CD4-positive, alpha-beta T cell (primary cell): ENCODE data around the gene NAV2. TPM values are rescaled to one million over a fixed set of nuclear protein-coding genes. Genes with fewer than 3 reads are reported as not detected.

Source experiments
- ATAC-seq: fragments of 200-7000 bp; cut with Tn5 transposase; one replicate; pipeline ENCODE4 v1.10.0; 2022; ENCODE audit warnings: mild to moderate bottlenecking; ENCODE audit not compliant: poor library complexity
- CTCF ChIA-PET: fragments of 350-600 bp; sonication (Branson Sonifier 250); formaldehyde crosslinking; loops from one replicate; lab custom pipeline; 2021; ENCODE audit warnings: antibody characterized with exemption, inconsistent platforms; lab: Charles Lee
- POLR2A ChIA-PET: fragments of 350-600 bp; sonication (Branson Sonifier 250); formaldehyde crosslinking; loops from one replicate; lab custom pipeline; 2021; ENCODE audit warnings: antibody characterized with exemption, inconsistent platforms; lab: Charles Lee
- DNase-seq, 14 experiments: peaks; one replicate each; pipeline ENCODE4 v3.0.0-alpha.2; 2013 to 2020; ENCODE audit warnings: mixed read lengths in 2 of 14
- H3K27ac ChIP-seq, 2 donors: one replicate each; pipeline versions ENCODE4 v1.5.1 to v1.7.0; 2013; ENCODE audit warnings: low read length in 2 of 2, low read depth in 1 of 2, mild to moderate bottlenecking in 1 of 2
- H3K27me3 ChIP-seq, 2 experiments: 1 replicate in 1 of 2; 2 replicates in 1 of 2; pipeline versions ENCODE4 v1.6.1 to v1.7.0; 2013; ENCODE audit warnings: low read length in 2 of 2, control low read depth in 1 of 2, mild to moderate bottlenecking in 1 of 2, moderate library complexity in 1 of 2; ENCODE audit not compliant: insufficient read depth in 2 of 2, control insufficient read depth in 1 of 2
- H3K36me3 ChIP-seq: one replicate; pipeline ENCODE4 v1.6.1; 2013; ENCODE audit warnings: low read length, control low read depth; ENCODE audit not compliant: insufficient read depth
- H3K4me1 ChIP-seq: one replicate; pipeline ENCODE4 v1.6.1; 2013; ENCODE audit warnings: low read length, control low read depth; ENCODE audit not compliant: insufficient read depth
- H3K4me3 ChIP-seq: one replicate; pipeline ENCODE4 v1.5.1; 2013; ENCODE audit warnings: mild to moderate bottlenecking, low read length, moderate library complexity
- H3K9me3 ChIP-seq, 2 experiments: 1 replicate in 1 of 2; 2 replicates in 1 of 2; pipeline versions ENCODE4 v1.6.1 to v1.7.0; 2013; ENCODE audit warnings: low read length in 2 of 2, mild to moderate bottlenecking in 2 of 2, control low read depth in 1 of 2, moderate library complexity in 1 of 2; ENCODE audit not compliant: control insufficient read depth in 1 of 2, insufficient read depth in 1 of 2
- H3K27ac Mint-ChIP-seq: one replicate; pipeline ENCODE4 v1.8.0; 2020; ENCODE audit warnings: mixed read lengths
- H3K27me3 Mint-ChIP-seq: one replicate; pipeline ENCODE4 v1.8.0; 2021; ENCODE audit warnings: mixed read lengths
- H3K36me3 Mint-ChIP-seq: one replicate; pipeline ENCODE4 v1.8.0; 2021; ENCODE audit warnings: low read depth, mixed read lengths
- H3K4me1 Mint-ChIP-seq: one replicate; pipeline ENCODE4 v1.8.0; 2021; ENCODE audit warnings: low read depth, mixed read lengths
- H3K4me3 Mint-ChIP-seq: one replicate; pipeline ENCODE4 v1.8.0; 2020; ENCODE audit warnings: mild to moderate bottlenecking, mixed read lengths
- H3K9me3 Mint-ChIP-seq: one replicate; pipeline ENCODE4 v1.8.0; 2020; ENCODE audit warnings: mixed read lengths
- intact Hi-C, 2 experiments: fragments of 100-400 bp; cut with DNase I in 1 of 2; cut with micrococcal nuclease in 1 of 2; formaldehyde crosslinking; loops; one replicate each; pipeline versions ENCODE4 v1.15.1 to v1.9.0; 2023 to 2025; cut with DNase I, micrococcal nuclease
- total RNA-seq, 174 experiments: library from RNA in 2 of 174; stranded (reverse) in 2 of 174; gene quantifications; one replicate each; pipeline ENCODE4 v1.2.3 and lab custom pipeline; 2021 to 2026
- TF ChIP-seq, protein P1 (sequence below): fragments of 200-600 bp; IDR thresholded peaks from one replicate; pipeline ENCODE4 v1.8.0; 2022; ENCODE audit warnings: antibody characterized with exemption, mild to moderate bottlenecking

Gene NAV2
- total RNA-seq, 2 experiments from 2014 or later: 0.55 to 0.64 TPM

- intact Hi-C loops: no loop called here
Observed at GRCh38 chr11:19849947-19850593, 137.4 kb downstream of the NAV2 start.

DNA sequence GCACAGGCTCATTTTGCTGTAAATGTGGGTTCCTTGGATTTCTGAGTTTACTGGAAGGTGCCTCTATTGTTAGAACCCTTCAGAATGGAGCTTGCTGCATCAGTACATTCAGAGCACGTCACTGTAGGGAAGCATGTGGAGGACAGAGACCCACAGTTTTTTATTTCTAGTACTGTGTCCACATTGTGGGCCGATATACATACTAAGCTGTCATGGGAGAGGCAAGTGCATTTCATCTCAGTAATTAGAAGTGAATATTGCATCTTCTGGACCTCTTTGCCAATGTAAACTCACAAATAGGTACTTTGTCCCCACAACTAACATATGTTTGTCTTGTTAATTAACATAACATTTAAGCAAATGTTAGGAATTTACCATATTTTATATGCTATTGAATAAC is 139.7 kb downstream of the NAV2 start:
- no peaks in the 10 kb centered on the region for H3K36me3 Mint-ChIP-seq
- no peak overlapping the region for H3K4me3 ChIP-seq
- TF ChIP-seq, protein P1, sequence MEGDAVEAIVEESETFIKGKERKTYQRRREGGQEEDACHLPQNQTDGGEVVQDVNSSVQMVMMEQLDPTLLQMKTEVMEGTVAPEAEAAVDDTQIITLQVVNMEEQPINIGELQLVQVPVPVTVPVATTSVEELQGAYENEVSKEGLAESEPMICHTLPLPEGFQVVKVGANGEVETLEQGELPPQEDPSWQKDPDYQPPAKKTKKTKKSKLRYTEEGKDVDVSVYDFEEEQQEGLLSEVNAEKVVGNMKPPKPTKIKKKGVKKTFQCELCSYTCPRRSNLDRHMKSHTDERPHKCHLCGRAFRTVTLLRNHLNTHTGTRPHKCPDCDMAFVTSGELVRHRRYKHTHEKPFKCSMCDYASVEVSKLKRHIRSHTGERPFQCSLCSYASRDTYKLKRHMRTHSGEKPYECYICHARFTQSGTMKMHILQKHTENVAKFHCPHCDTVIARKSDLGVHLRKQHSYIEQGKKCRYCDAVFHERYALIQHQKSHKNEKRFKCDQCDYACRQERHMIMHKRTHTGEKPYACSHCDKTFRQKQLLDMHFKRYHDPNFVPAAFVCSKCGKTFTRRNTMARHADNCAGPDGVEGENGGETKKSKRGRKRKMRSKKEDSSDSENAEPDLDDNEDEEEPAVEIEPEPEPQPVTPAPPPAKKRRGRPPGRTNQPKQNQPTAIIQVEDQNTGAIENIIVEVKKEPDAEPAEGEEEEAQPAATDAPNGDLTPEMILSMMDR: no peak
- no peaks in the 10 kb centered on the region for H3K4me1 Mint-ChIP-seq
- no peaks in the 10 kb centered on the region for H3K9me3 Mint-ChIP-seq
- no peak for DNase-seq
- intact Hi-C loops: no loop called here
- no peaks in the 10 kb centered on the region for H3K4me1 ChIP-seq
- H3K27me3 ChIP-seq: peaks cover 0 to 2% of the 10 kb centered on the region in 2 experiments
- peaks cover 4% of the 10 kb centered on the region for H3K27me3 Mint-ChIP-seq
- H3K36me3 ChIP-seq: no peaks in the 10 kb centered on the region
- H3K9me3 ChIP-seq: no peaks in the 10 kb centered on the region
- ChIA-PET CTCF (no interaction called here), POLR2A (no interaction called here)
- no peak overlapping the region for H3K27ac Mint-ChIP-seq
- no peak overlapping the region for H3K4me3 Mint-ChIP-seq
- no peak for ATAC-seq
- no peak overlapping the region for H3K27ac ChIP-seq

More at GRCh38 chr11:19849947-19850593, 137.4 kb downstream of the NAV2 start:
- ChIA-PET CTCF (no interaction called here), POLR2A (no interaction called here)
- no peaks in the 10 kb centered on the region for H3K4me1 Mint-ChIP-seq
- H3K9me3 Mint-ChIP-seq: no peaks in the 10 kb centered on the region
- DNase-seq: no peak
- H3K4me3 Mint-ChIP-seq: no peak overlapping the region
- Histone ChIP-seq H3K4me1 (no peaks in the 10 kb centered on the region), H3K9me3 (no peaks in the 10 kb centered on the region), H3K27ac (no peak overlapping the region), H3K27me3 (peaks cover 0 to 2% of the 10 kb centered on the region in 2 experiments), H3K4me3 (no peak overlapping the region), H3K36me3 (no peaks in the 10 kb centered on the region)
- no peaks in the 10 kb centered on the region for H3K36me3 Mint-ChIP-seq
- no peaks in the 10 kb centered on the region for H3K27me3 Mint-ChIP-seq
- TF ChIP-seq, protein P1: no peak
- no peak for ATAC-seq
- H3K27ac Mint-ChIP-seq: no peak overlapping the region

GRCh38 chr11:19853016-19853415 is 140.4 kb downstream of the NAV2 start:
- H3K4me3 Mint-ChIP-seq: no peak overlapping the region
- no peak overlapping the region for H3K4me3 ChIP-seq
- no peaks in the 10 kb centered on the region for H3K4me1 Mint-ChIP-seq
- H3K27me3 Mint-ChIP-seq: peaks cover 4% of the 10 kb centered on the region
- no peaks in the 10 kb centered on the region for H3K9me3 ChIP-seq
- ChIA-PET CTCF (no interaction called here), POLR2A (no interaction called here)
- H3K4me1 ChIP-seq: no peaks in the 10 kb centered on the region
- intact Hi-C loops: no loop called here
- H3K27me3 ChIP-seq: peaks cover 0 to 2% of the 10 kb centered on the region in 2 experiments
- TF ChIP-seq, protein P1: no peak
- H3K36me3 Mint-ChIP-seq: no peaks in the 10 kb centered on the region
- DNase-seq (no peak), ATAC-seq (no peak)
- H3K27ac ChIP-seq: no peak overlapping the region
- H3K9me3 Mint-ChIP-seq: no peaks in the 10 kb centered on the region
- no peaks in the 10 kb centered on the region for H3K36me3 ChIP-seq
- no peak overlapping the region for H3K27ac Mint-ChIP-seq
